Neutrophil (primary cell): ENCODE measurements around the gene NKX6-2.

Experiments
- H3K27ac ChIP-seq: fragments of 200-600 bp; sonication (generic); 2 replicates; pipeline ENCODE4 v1.5.1; 2016; ENCODE audit warnings: mild to moderate bottlenecking, moderate library complexity
- H3K27me3 ChIP-seq: fragments of 200-600 bp; sonication (generic); 2 replicates; pipeline ENCODE4 v1.6.0; 2016; ENCODE audit warnings: mild to moderate bottlenecking
- H3K36me3 ChIP-seq: fragments of 200-600 bp; sonication (generic); 2 replicates; pipeline ENCODE4 v1.5.1; 2017
- H3K4me1 ChIP-seq, 2 experiments: fragments of 200-600 bp in 1 of 2; sonication (generic) in 1 of 2; 1 replicate in 1 of 2; 2 replicates in 1 of 2; pipeline versions ENCODE4 v1.5.1 to v1.6.1; 2013 to 2016; ENCODE audit warnings: low read depth in 1 of 2, low read length in 1 of 2, mild to moderate bottlenecking in 1 of 2, moderate library complexity in 1 of 2; ENCODE audit not compliant: control insufficient read depth in 1 of 2, insufficient read depth in 1 of 2
- H3K4me3 ChIP-seq, 2 experiments: fragments of 200-600 bp in 1 of 2; sonication (generic) in 1 of 2; 1 replicate in 1 of 2; 2 replicates in 1 of 2; pipeline ENCODE4 v1.5.1; 2013 to 2016; ENCODE audit warnings: low read depth in 1 of 2, low read length in 1 of 2, mild to moderate bottlenecking in 1 of 2, moderate library complexity in 1 of 2
- H3K9me3 ChIP-seq: fragments of 200-600 bp; sonication (generic); 2 replicates; pipeline ENCODE4 v1.5.1; 2016
- CTCF ChIP-seq: fragments of 200-600 bp; sonication (generic); IDR thresholded peaks from 2 replicates; pipeline ENCODE4 v1.5.1; 2016; ENCODE audit warnings: antibody characterized with exemption

Gene NKX6-2

GRCh38 chr10:132808383-132809231, 22.7 kb upstream of the NKX6-2 start:
- Histone ChIP-seq H3K9me3 (no peaks in the 10 kb centered on the region), H3K36me3 (no peaks in the 10 kb centered on the region), H3K4me3 (no peak overlapping the region), H3K4me1 (no peaks in the 10 kb centered on the region), H3K27ac (no peak overlapping the region), H3K27me3 (peaks cover 21% of the 10 kb centered on the region)
- no peak for TF ChIP-seq CTCF

GRCh38 chr10:132807621-132808049, 21.7 kb upstream of the NKX6-2 start:
- Histone ChIP-seq H3K4me1 (no peaks in the 10 kb centered on the region), H3K27ac (no peak overlapping the region), H3K27me3 (peaks cover 21% of the 10 kb centered on the region), H3K4me3 (no peak overlapping the region), H3K36me3 (no peaks in the 10 kb centered on the region), H3K9me3 (no peaks in the 10 kb centered on the region)
- no peak for TF ChIP-seq CTCF

- TF ChIP-seq CTCF: no peak
- peaks cover 21% of the 10 kb centered on the region for H3K27me3 ChIP-seq
- H3K9me3 ChIP-seq: no peaks in the 10 kb centered on the region
These were observed 20.6 kb upstream of the NKX6-2 start for GRCh38 chr10:132806561-132807003.

GRCh38 chr10:132806110-132806509, 20.2 kb upstream of the NKX6-2 start:
- no peaks in the 10 kb centered on the region for H3K36me3 ChIP-seq
- H3K9me3 ChIP-seq: no peaks in the 10 kb centered on the region
- TF ChIP-seq CTCF: no peak
- no peak overlapping the region for H3K27ac ChIP-seq
- peaks cover 21% of the 10 kb centered on the region for H3K27me3 ChIP-seq
- no peaks in the 10 kb centered on the region for H3K4me1 ChIP-seq
- H3K4me3 ChIP-seq: no peak overlapping the region

More at GRCh38 chr10:132806561-132807003, 20.6 kb upstream of the NKX6-2 start:
- Histone ChIP-seq H3K4me1 (no peaks in the 10 kb centered on the region), H3K36me3 (no peaks in the 10 kb centered on the region), H3K27ac (no peak overlapping the region), H3K4me3 (no peak overlapping the region)

- Histone ChIP-seq H3K4me3 (no peak overlapping the region), H3K36me3 (no peaks in the 10 kb centered on the region), H3K9me3 (no peaks in the 10 kb centered on the region), H3K4me1 (no peaks in the 10 kb centered on the region), H3K27ac (no peak overlapping the region), H3K27me3 (peaks cover 21% of the 10 kb centered on the region)
- no peak for TF ChIP-seq CTCF
These were observed 19.7 kb upstream of the NKX6-2 start for GRCh38 chr10:132805599-132805998.
